Measurements from ENCODE around the gene DCN. TPM values are rescaled to one million over a fixed set of nuclear protein-coding genes. Genes with fewer than 3 reads are reported as not detected.

Gene DCN
- total RNA-seq, 1 experiment from 2014 or later, result 2.0 TPM

- Mint-ChIP-seq H3K4me3 (no peak overlapping the region), H3K36me3 (no peaks in the 10 kb centered on the region), H3K4me1 (no peaks in the 10 kb centered on the region), H3K9me3 (no peaks in the 10 kb centered on the region), H3K27ac (no peak overlapping the region), H3K27me3 (ENCODE audit: low read depth) (no peaks in the 10 kb centered on the region; the same call in 1 of the 2 replicates)
- DNase-seq (ENCODE audit: low spot score) (no peak), ATAC-seq (no peak)
- TF ChIP-seq ZNF317 (CRISPR knock-in tag; IDR thresholded peaks at IDR 0.05; ENCODE audit: borderline replicate concordance, low read depth) (no peak), ATF3 (CRISPR knock-in tag; conservative IDR thresholded peaks at IDR 0.05) (no peak), ZNF671 (CRISPR knock-in tag; IDR thresholded peaks at IDR 0.05) (no peak), JAZF1 (CRISPR knock-in tag; IDR thresholded peaks at IDR 0.05) (no peak), ZNF121 (CRISPR knock-in tag; IDR thresholded peaks at IDR 0.05) (no peak), FOXP4 (CRISPR knock-in tag; IDR thresholded peaks at IDR 0.05) (no peak)
- POLR2A ChIA-PET, result no interaction called here
- CTCF ChIA-PET, result no interaction called here
Observed at GRCh38 chr12:91103624-91104023, 79.0 kb downstream of the DCN start.

- Mint-ChIP-seq H3K27me3 (ENCODE audit: low read depth) (no peaks in the 10 kb centered on the region; the same call in 1 of the 2 replicates), H3K9me3 (no peaks in the 10 kb centered on the region), H3K4me3 (no peak overlapping the region), H3K36me3 (no peaks in the 10 kb centered on the region), H3K27ac (no peak overlapping the region), H3K4me1 (no peaks in the 10 kb centered on the region)
- TF ChIP-seq AR (CRISPR knock-in tag; IDR thresholded peaks at IDR 0.05) (no peak), FOXJ3 (CRISPR knock-in tag; IDR thresholded peaks at IDR 0.05; ENCODE audit: borderline replicate concordance) (no peak), CREB1 (CRISPR knock-in tag; IDR thresholded peaks at IDR 0.05) (no peak), ZBTB43 (CRISPR knock-in tag; IDR thresholded peaks at IDR 0.05) (no peak), ZNF671 (CRISPR knock-in tag; IDR thresholded peaks at IDR 0.05) (no peak), ELF4 (CRISPR knock-in tag; IDR thresholded peaks at IDR 0.05; ENCODE audit: low read depth) (no peak), GABPB1 (CRISPR knock-in tag; IDR thresholded peaks at IDR 0.05) (no peak), TEAD4 (CRISPR knock-in tag; IDR thresholded peaks at IDR 0.05) (no peak), JUN (CRISPR knock-in tag; IDR thresholded peaks at IDR 0.05) (no peak), ZNF423 (CRISPR knock-in tag; IDR thresholded peaks at IDR 0.05) (no peak), ZNF263 (CRISPR knock-in tag; IDR thresholded peaks at IDR 0.05; ENCODE audit: low read depth) (no peak), KAT7 (CRISPR knock-in tag; IDR thresholded peaks at IDR 0.05; ENCODE audit: borderline replicate concordance) (no peak), ZNF219 (CRISPR knock-in tag; IDR thresholded peaks at IDR 0.05; ENCODE audit: borderline replicate concordance) (no peak)
- ATAC-seq (no peak), DNase-seq (ENCODE audit: low spot score) (no peak)
- ChIA-PET CTCF (no interaction called here), POLR2A (no interaction called here)
Observed at GRCh38 chr12:91103101-91103500, 79.5 kb downstream of the DCN start.

GRCh38 chr12:91100906-91101305, 81.7 kb downstream of the DCN start:
- no peaks in the 10 kb centered on the region for H3K36me3 Mint-ChIP-seq
- no peak overlapping the region for H3K27ac Mint-ChIP-seq
- ATAC-seq (no peak), DNase-seq (ENCODE audit: low spot score) (no peak)
- ChIA-PET POLR2A (no interaction called here), CTCF (interaction anchor here (0.6 kb wide), 1 partner anchor 123 kb away, joined by 3 read pairs; no protein-coding TSS in a partner anchor)
- H3K27me3 Mint-ChIP-seq (ENCODE audit: low read depth), result no peaks in the 10 kb centered on the region; the same call in 1 of the 2 replicates
- no peaks in the 10 kb centered on the region for H3K9me3 Mint-ChIP-seq
- no peak overlapping the region for H3K4me3 Mint-ChIP-seq
- no peaks in the 10 kb centered on the region for H3K4me1 Mint-ChIP-seq
- TF ChIP-seq GTF2I (CRISPR knock-in tag; conservative IDR thresholded peaks at IDR 0.05) (no peak), ZMAT4 (CRISPR knock-in tag; IDR thresholded peaks at IDR 0.05) (no peak), ERG (CRISPR knock-in tag; IDR thresholded peaks at IDR 0.05) (no peak), PRRX2 (CRISPR knock-in tag; IDR thresholded peaks at IDR 0.05) (no peak), TCF7 (CRISPR knock-in tag; IDR thresholded peaks at IDR 0.05; ENCODE audit: low read depth) (no peak), ZNF423 (CRISPR knock-in tag; IDR thresholded peaks at IDR 0.05) (no peak), ESRRA (CRISPR knock-in tag; IDR thresholded peaks at IDR 0.05; ENCODE audit: borderline replicate concordance) (no peak)

Data from WTC11 (cell line).